ENCODE data around the gene MALRD1. TPM values are rescaled to one million over a fixed set of nuclear protein-coding genes. Genes with fewer than 3 reads are reported as not detected.

The MALRD1 gene
- total RNA-seq, 2 experiments from 2014 or later: not detected

- Histone ChIP-seq H3K9me3 (ENCODE audit: control insufficient read depth in 1 of 2, insufficient read depth in 1 of 2, low read length in 2 of 2) (no peaks in the 10 kb centered on the region), H3K27ac (ENCODE audit: low read depth in 1 of 2, low read length in 2 of 2) (no peak overlapping the region), H3K27me3 (ENCODE audit: control insufficient read depth in 1 of 2, insufficient read depth in 2 of 2, low read length in 2 of 2) (no peaks in the 10 kb centered on the region), H3K36me3 (ENCODE audit: insufficient read depth, low read length) (no peaks in the 10 kb centered on the region), H3K4me3 (ENCODE audit: low read length) (no peak overlapping the region), H3K4me1 (ENCODE audit: insufficient read depth, low read length) (no peaks in the 10 kb centered on the region)
- intact Hi-C loops (cut with DNase I, micrococcal nuclease): no loop called here
- TF ChIP-seq CTCF (IDR thresholded peaks at IDR 0.05): no peak
- ATAC-seq (ENCODE audit: poor library complexity) (no peak), DNase-seq (no peak)
- POLR2A ChIA-PET: no interaction called here
- CTCF ChIA-PET: no interaction called here
- H3K27ac Mint-ChIP-seq: no peak overlapping the region
- H3K4me1 Mint-ChIP-seq (ENCODE audit: low read depth): no peaks in the 10 kb centered on the region
- H3K36me3 Mint-ChIP-seq (ENCODE audit: low read depth): no peaks in the 10 kb centered on the region
- H3K4me3 Mint-ChIP-seq: no peak overlapping the region
- no peaks in the 10 kb centered on the region for H3K27me3 Mint-ChIP-seq
- H3K9me3 Mint-ChIP-seq: peaks cover 3% of the 10 kb centered on the region
Measured at GRCh38 chr10:19556666-19557065, 508.1 kb downstream of the MALRD1 start.

- Histone ChIP-seq H3K4me3 (ENCODE audit: low read length) (no peak overlapping the region), H3K27me3 (ENCODE audit: control insufficient read depth in 1 of 2, insufficient read depth in 2 of 2, low read length in 2 of 2) (no peaks in the 10 kb centered on the region), H3K27ac (ENCODE audit: low read depth in 1 of 2, low read length in 2 of 2) (no peak overlapping the region), H3K36me3 (ENCODE audit: insufficient read depth, low read length) (no peaks in the 10 kb centered on the region), H3K9me3 (ENCODE audit: control insufficient read depth in 1 of 2, insufficient read depth in 1 of 2, low read length in 2 of 2) (peaks cover 0 to 2% of the 10 kb centered on the region in 2 experiments), H3K4me1 (ENCODE audit: insufficient read depth, low read length) (no peaks in the 10 kb centered on the region)
- POLR2A ChIA-PET: no interaction called here
- TF ChIP-seq CTCF (IDR thresholded peaks at IDR 0.05): no peak
- peaks cover 7% of the 10 kb centered on the region for H3K9me3 Mint-ChIP-seq
- no peaks in the 10 kb centered on the region for H3K36me3 Mint-ChIP-seq (ENCODE audit: low read depth)
- H3K27ac Mint-ChIP-seq: no peak overlapping the region
- no peaks in the 10 kb centered on the region for H3K4me1 Mint-ChIP-seq (ENCODE audit: low read depth)
- H3K4me3 Mint-ChIP-seq: no peak overlapping the region
- intact Hi-C loops (cut with DNase I, micrococcal nuclease): no loop called here
- no peak for DNase-seq
- no peaks in the 10 kb centered on the region for H3K27me3 Mint-ChIP-seq
- CTCF ChIA-PET: no interaction called here
- no peak for ATAC-seq (ENCODE audit: poor library complexity)
Measured at GRCh38 chr10:19561181-19561580, 512.6 kb downstream of the MALRD1 start.

- DNase-seq: no peak
- ChIA-PET POLR2A (no interaction called here), CTCF (no interaction called here)
- no peaks in the 10 kb centered on the region for H3K27me3 Mint-ChIP-seq
- Histone ChIP-seq H3K4me3 (ENCODE audit: low read length) (no peak overlapping the region), H3K36me3 (ENCODE audit: insufficient read depth, low read length) (no peaks in the 10 kb centered on the region), H3K27me3 (ENCODE audit: control insufficient read depth in 1 of 2, insufficient read depth in 2 of 2, low read length in 2 of 2) (no peaks in the 10 kb centered on the region), H3K27ac (ENCODE audit: low read depth in 1 of 2, low read length in 2 of 2) (no peak overlapping the region), H3K4me1 (ENCODE audit: insufficient read depth, low read length) (no peaks in the 10 kb centered on the region), H3K9me3 (ENCODE audit: control insufficient read depth in 1 of 2, insufficient read depth in 1 of 2, low read length in 2 of 2) (peaks cover 0 to 3% of the 10 kb centered on the region in 2 experiments)
- H3K4me1 Mint-ChIP-seq (ENCODE audit: low read depth): no peaks in the 10 kb centered on the region
- H3K9me3 Mint-ChIP-seq: peaks cover 7% of the 10 kb centered on the region
- TF ChIP-seq CTCF (IDR thresholded peaks at IDR 0.05): no peak
- ATAC-seq (ENCODE audit: poor library complexity): no peak
- no peak overlapping the region for H3K27ac Mint-ChIP-seq
- H3K36me3 Mint-ChIP-seq (ENCODE audit: low read depth): no peaks in the 10 kb centered on the region
- intact Hi-C loops (cut with DNase I, micrococcal nuclease): no loop called here
- H3K4me3 Mint-ChIP-seq: no peak overlapping the region
Measured at GRCh38 chr10:19563388-19564141, 515.0 kb downstream of the MALRD1 start.

All from CD4-positive, alpha-beta T cell (primary cell).